CD4-positive, alpha-beta T cell treated with Interleukin-6 for 4 hours (primary cell): ENCODE measurements around the gene APH1B.

Experiments used
- DNase-seq: peaks from one replicate; pipeline ENCODE4 v3.0.0-alpha.2; 2020; ENCODE audit warnings: mixed read lengths

Gene APH1B

DNA sequence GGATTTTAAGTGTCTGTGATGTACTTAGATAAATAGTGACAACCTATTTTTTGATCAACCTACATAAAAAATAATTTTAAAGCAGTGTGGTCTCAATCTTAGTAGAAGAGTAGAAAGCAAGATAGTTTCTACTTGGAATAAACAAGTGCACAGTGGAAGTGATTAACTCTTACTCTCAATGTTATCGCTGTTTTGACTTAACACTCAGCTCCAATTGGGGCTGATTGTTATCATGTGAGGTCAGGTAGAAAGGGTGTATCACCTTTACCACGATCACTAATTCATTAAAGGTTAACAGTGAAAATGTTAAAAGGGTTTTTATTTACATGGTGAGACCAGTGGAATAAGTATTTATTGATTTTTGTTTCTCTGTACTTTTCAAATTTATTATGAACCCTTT lies 22.4 kb upstream of the APH1B start:
- DNase-seq = no peak

- DNase-seq = no peak
These were observed 21.9 kb upstream of the APH1B start for GRCh38 chr15:63255489-63255990.

DNA sequence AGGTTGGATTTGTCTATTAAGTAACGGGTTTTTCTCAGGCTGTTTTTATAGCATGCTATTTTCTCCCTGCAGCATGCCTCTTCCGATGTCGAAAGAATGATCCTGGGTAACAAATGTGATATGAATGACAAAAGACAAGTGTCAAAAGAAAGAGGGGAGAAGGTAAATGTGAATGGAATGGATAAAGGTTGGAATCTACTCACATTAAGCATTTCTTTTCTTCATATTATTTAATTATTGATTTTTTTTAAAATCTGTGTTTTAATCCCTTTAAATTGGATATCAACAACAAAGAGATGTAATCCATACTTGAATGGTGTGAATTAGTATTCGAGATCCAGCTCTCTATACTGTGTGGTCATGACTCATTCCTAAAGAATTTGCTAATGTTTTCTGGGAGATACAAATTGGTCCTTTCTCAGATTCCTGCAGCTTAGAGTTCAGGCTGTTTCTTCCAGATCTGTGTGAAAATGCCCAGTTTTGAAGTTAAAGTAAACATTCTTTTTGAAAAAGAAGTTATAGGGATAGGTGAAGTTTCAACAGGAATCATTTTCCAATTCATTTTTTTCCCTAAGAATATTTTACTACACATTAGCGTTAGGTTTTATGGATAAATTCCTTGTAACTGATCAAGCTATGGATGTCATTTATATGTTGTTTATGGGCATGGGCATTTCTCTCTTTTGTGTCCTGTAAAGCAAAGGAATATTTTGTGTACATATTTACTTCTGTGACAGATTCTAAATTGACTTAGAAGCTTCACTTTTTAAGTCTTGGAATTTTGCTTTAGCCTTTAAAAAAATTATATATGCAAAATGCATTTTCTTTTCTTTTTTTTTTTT lies 20.8 kb upstream of the APH1B start:
- no peak for DNase-seq

DNA sequence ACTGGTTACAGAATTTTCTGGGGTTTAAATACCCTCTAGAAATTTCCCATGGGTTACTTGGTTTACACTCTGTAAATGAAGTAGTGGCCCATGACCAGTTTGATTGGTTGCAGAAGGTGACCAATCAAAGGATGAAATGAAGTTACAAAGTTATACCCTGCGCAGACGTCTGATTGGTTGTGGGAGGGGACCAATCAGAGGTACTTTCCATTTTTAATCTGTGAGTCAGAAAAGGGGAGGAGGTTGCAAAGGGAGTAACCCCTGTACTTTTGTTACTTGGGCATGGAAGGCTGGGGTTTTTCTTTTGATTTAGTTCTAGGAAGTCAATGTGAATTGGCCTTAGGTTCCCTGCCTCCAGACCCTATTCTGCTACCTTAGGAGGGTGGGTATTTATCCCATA lies 18.7 kb upstream of the APH1B start:
- DNase-seq = no peak

- no peak for DNase-seq
These were observed 16.6 kb upstream of the APH1B start for GRCh38 chr15:63260791-63261190.

GRCh38 chr15:63261311-63261710 lies 16.1 kb upstream of the APH1B start:
- DNase-seq = no peak

- no peak for DNase-seq
These were observed 13.9 kb upstream of the APH1B start for GRCh38 chr15:63263519-63263918.

- no peak for DNase-seq
These were observed 12.6 kb upstream of the APH1B start for GRCh38 chr15:63264688-63265293.

GRCh38 chr15:63274427-63274826 lies 3.0 kb upstream of the APH1B start:
- DNase-seq = peak; percentile 17

- no peak for DNase-seq
These were observed 915 bp upstream of the APH1B start for GRCh38 chr15:63276342-63277037.

GRCh38 chr15:63277893-63278456 lies 570 bp downstream of the APH1B start:
- DNase-seq = peak; percentile 9

GRCh38 chr15:63283126-63283525 lies 5.7 kb downstream of the APH1B start:
- DNase-seq = no peak

DNA sequence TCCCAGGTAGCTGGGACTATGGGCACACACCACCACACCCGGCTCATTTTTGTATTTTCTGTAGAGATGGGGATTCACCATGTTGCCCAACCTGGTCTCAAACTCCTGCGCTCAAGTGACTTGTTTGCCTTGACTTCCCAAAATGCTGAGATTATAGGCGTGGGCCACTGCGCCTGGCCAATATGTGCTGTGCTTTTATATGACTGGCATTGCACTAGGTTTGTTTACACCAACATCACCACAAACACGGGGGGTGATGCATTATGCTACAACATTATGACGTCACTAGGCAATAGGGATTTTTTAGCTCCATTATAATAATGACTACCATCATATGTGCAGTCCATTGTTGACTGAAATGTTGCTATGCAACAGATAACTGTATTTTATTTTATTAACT lies 6.9 kb downstream of the APH1B start:
- DNase-seq = no peak

DNA sequence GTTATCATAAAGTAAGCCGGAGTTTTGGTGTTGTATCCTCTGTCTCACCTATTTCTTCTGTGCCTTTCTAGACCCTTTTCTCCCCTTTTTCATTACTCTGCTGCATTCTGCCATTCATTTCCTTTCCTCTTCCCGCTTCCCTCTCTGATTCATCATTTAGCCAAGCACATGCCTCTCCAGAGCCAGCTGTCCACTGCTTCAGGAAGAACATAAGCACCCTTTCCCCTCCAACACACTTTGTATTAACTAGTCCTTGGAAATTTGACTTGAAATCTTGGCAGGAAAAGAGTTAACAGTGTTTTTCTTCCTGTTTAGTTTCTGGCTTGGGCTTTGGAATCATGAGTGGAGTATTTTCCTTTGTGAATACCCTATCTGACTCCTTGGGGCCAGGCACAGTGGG lies 9.7 kb downstream of the APH1B start:
- no peak for DNase-seq

DNA sequence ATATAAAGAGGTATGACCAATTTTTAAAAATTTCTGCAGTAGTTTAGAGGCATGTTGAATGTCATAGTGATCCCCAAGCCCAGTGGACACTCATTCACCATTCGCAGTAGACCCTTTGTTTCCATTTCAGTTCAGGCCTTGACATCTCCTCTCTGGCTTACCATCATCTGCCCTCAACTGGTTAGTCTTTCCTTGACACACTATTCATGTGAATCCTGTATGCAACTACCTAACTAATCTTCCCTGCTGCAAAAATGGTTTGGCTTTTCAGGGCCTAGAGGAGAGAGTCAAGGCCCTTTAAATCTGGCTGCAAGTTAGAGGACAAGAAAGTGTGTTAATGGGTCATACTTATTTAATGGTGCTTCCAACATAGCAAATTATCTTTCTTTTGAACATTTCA lies 10.9 kb downstream of the APH1B start:
- no peak for DNase-seq

- no peak for DNase-seq
These were observed 11.5 kb downstream of the APH1B start for GRCh38 chr15:63288778-63289378.

DNA sequence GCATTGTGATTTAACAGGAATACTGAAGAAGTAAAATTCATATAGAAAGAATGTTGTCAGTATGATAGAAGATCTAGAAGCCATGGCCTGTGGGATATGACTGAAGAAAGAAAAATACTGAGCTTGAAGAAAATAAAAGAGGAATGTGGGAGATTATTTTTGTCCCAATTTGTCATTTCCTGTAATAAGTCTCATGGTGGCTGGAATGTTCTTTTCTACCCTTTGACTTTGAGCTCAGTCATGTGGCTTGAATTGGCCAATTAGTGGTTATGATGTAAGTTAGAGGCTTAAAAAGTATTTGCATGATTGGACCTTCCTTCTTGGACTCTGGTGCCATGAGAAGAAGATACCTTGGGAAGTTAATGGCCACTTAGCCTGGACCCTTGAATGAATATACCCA lies 14.1 kb downstream of the APH1B start:
- no peak for DNase-seq

GRCh38 chr15:63292241-63292640 lies 14.8 kb downstream of the APH1B start:
- no peak for DNase-seq

- no peak for DNase-seq
These were observed 15.4 kb downstream of the APH1B start for GRCh38 chr15:63292771-63293170.

DNA sequence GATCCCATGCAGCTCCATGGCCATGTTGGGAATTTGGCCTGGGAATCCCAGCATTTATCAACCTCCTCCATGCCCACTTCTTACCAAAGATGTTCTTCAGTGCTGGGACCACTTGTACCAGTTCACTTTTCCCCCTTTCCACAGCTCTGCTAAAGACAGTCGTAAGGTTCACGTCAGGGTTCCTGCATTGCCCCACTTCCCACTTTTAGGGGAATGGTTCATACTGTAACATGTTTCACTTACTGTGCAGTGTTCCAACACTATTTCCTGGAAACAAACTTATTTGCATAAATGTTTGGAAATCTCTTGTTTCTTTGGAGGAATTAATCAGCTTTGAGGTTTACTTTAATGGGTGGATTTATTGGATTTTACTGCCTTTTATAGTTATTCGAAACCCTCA lies 17.0 kb downstream of the APH1B start:
- DNase-seq = no peak

GRCh38 chr15:63295341-63295740 lies 17.9 kb downstream of the APH1B start:
- DNase-seq = no peak

GRCh38 chr15:63296195-63296594 lies 18.8 kb downstream of the APH1B start:
- no peak for DNase-seq

GRCh38 chr15:63299943-63300575 lies 22.7 kb downstream of the APH1B start:
- DNase-seq = no peak
